ENCODE measurements around the gene EDEM3.
"Not testable (repeated sequence)": the region's sequence is repeated elsewhere in the genome, so short reads cannot be mapped to it uniquely, and the experiment has no call there.

EDEM3 gene

GRCh38 chr1:184783723-184784122 is 29.1 kb upstream of the EDEM3 start:
- H3K4me1 Mint-ChIP-seq, CTCF ChIA-PET, H3K36me3 Mint-ChIP-seq, H3K4me3 Mint-ChIP-seq, DNase-seq, H3K27me3 Mint-ChIP-seq, H3K27ac Mint-ChIP-seq: not testable (repeated sequence)
- peaks cover 26% of the 10 kb centered on the region for H3K9me3 Mint-ChIP-seq

GRCh38 chr1:184781941-184782340 is 27.3 kb upstream of the EDEM3 start:
- DNase-seq = no peak
- peaks cover 23% of the 10 kb centered on the region for H3K9me3 Mint-ChIP-seq
- peaks cover 10% of the 10 kb centered on the region for H3K36me3 Mint-ChIP-seq
- CTCF ChIA-PET = no interaction called here
- H3K4me1 Mint-ChIP-seq = peaks cover 2% of the 10 kb centered on the region
- no peaks in the 10 kb centered on the region for H3K27me3 Mint-ChIP-seq
- H3K4me3 Mint-ChIP-seq = no peak overlapping the region
- H3K27ac Mint-ChIP-seq = no peak overlapping the region

DNA sequence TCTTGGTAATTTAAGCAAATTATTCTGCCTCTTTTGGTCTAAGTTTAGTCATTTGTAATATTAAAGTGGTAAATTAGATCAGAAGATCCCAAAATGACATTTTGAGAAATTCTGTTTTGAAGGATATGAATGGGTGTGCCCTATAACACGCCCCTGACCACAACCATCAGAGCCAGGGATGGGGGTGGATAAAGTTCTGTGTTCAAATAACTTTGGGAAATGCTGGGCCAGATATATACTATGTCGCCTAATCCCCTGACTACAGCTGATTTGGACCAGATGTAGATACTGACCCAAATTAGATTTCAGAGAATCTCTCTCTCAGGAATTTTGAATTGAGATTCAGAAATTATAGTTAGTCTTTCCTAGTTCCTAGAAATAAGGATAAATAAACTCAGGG is 21.2 kb upstream of the EDEM3 start:
- Mint-ChIP-seq H3K36me3 (no peaks in the 10 kb centered on the region), H3K9me3 (no peaks in the 10 kb centered on the region), H3K4me3 (no peak overlapping the region), H3K27me3 (no peaks in the 10 kb centered on the region), H3K27ac (no peak overlapping the region), H3K4me1 (no peaks in the 10 kb centered on the region)
- no peak for DNase-seq
- CTCF ChIA-PET = interaction anchor here (1.2 kb wide), 1 partner anchor 29 kb away, joined by 3 read pairs; no protein-coding TSS in a partner anchor

- DNase-seq = no peak
- CTCF ChIA-PET = interaction anchor here (1.2 kb wide), 1 partner anchor 30 kb away, joined by 3 read pairs; no protein-coding TSS in a partner anchor
- no peaks in the 10 kb centered on the region for H3K36me3 Mint-ChIP-seq
- no peak overlapping the region for H3K27ac Mint-ChIP-seq
- H3K9me3 Mint-ChIP-seq = no peaks in the 10 kb centered on the region
- no peaks in the 10 kb centered on the region for H3K4me1 Mint-ChIP-seq
- no peaks in the 10 kb centered on the region for H3K27me3 Mint-ChIP-seq
- no peak overlapping the region for H3K4me3 Mint-ChIP-seq
These were observed 20.7 kb upstream of the EDEM3 start for GRCh38 chr1:184775329-184775728.

- Mint-ChIP-seq H3K4me1 (no peaks in the 10 kb centered on the region), H3K27me3 (no peaks in the 10 kb centered on the region), H3K9me3 (no peaks in the 10 kb centered on the region), H3K36me3 (no peaks in the 10 kb centered on the region), H3K4me3 (no peak overlapping the region), H3K27ac (no peak overlapping the region)
- no peak for DNase-seq
- CTCF ChIA-PET = no interaction called here
These were observed 19.2 kb upstream of the EDEM3 start for GRCh38 chr1:184773762-184774320.

GRCh38 chr1:184771190-184771691 is 16.6 kb upstream of the EDEM3 start:
- Mint-ChIP-seq H3K4me1 (no peaks in the 10 kb centered on the region), H3K9me3 (no peaks in the 10 kb centered on the region), H3K4me3 (no peak overlapping the region), H3K27ac (no peak overlapping the region), H3K27me3 (peaks cover 4% of the 10 kb centered on the region), H3K36me3 (no peaks in the 10 kb centered on the region)
- CTCF ChIA-PET = no interaction called here
- DNase-seq = no peak

DNA sequence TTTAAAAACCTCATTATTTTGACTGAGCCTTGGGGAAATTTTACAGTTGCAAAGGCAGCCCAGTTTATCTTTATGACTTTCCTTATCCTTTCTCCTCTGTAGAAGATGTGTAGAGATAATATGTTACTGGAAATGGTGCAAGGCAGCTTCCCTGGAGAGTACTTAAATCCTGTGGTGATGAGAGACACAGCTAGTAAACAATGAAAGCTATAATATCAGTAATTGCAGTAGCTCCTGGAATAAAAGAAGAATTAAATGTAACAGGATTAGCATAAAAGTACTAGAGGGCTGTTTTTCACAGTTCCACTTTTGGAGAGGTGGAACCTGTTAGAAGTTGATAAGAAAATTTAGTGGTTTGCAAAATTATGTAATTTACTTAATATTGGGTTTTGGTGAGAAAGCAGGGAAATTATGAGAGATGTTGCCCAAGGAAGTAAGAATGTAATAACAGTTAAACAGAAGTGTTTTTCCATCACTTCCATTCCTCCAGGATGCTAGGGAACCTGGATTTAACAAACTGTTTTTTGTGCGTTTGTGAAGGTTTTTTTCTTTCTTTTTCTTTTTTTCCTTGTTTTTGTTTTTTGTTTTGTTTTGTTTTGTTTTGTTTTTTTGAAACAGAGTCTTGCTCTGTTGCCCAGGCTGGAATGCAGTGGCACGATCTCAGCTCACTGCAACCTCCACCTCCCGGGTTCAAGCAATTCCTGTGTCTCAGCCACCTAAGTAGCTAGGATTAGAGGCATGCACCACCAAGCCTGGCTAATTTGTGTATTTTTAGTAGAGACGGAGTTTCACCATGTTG is 15.7 kb upstream of the EDEM3 start:
- Mint-ChIP-seq H3K9me3 (no peaks in the 10 kb centered on the region), H3K4me3 (no peak overlapping the region), H3K4me1 (no peaks in the 10 kb centered on the region), H3K27me3 (peaks cover 4% of the 10 kb centered on the region), H3K27ac (no peak overlapping the region), H3K36me3 (no peaks in the 10 kb centered on the region)
- DNase-seq = no peak
- CTCF ChIA-PET = no interaction called here

- CTCF ChIA-PET = no interaction called here
- Mint-ChIP-seq H3K4me3 (no peak overlapping the region), H3K27me3 (peaks cover 4% of the 10 kb centered on the region), H3K36me3 (no peaks in the 10 kb centered on the region), H3K4me1 (no peaks in the 10 kb centered on the region), H3K9me3 (no peaks in the 10 kb centered on the region), H3K27ac (no peak overlapping the region)
- no peak for DNase-seq
These were observed 14.6 kb upstream of the EDEM3 start for GRCh38 chr1:184769241-184769640.

DNA sequence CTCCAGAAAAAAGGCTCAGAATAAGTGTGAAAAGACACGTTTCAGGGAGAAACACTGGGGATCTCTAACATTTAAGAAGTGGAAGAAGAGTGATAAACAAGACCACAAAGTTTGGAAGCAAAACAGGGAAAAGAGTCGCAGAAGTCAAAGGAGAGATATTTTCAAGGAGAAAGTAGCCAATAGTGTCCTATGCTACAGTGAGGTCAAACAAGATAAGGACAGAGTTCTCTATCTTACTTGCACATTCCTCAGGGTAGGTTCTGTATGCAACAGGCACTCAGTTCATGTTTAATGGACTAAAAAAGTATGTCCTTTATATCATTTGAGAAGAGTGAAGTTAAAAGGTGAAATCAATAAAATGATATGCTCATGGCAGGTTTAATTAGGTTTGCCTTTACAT is 13.8 kb upstream of the EDEM3 start:
- Mint-ChIP-seq H3K9me3 (peaks cover under 1% of the 10 kb centered on the region), H3K27ac (no peak overlapping the region), H3K36me3 (no peaks in the 10 kb centered on the region), H3K4me1 (no peaks in the 10 kb centered on the region), H3K4me3 (no peak overlapping the region), H3K27me3 (peaks cover 4% of the 10 kb centered on the region)
- DNase-seq = no peak
- CTCF ChIA-PET = no interaction called here

- Mint-ChIP-seq H3K27ac (no peak overlapping the region), H3K27me3 (peaks cover 4% of the 10 kb centered on the region), H3K4me1 (no peaks in the 10 kb centered on the region), H3K4me3 (no peak overlapping the region), H3K9me3 (peaks cover 2% of the 10 kb centered on the region), H3K36me3 (no peaks in the 10 kb centered on the region)
- no peak for DNase-seq
- CTCF ChIA-PET = no interaction called here
These were observed 12.9 kb upstream of the EDEM3 start for GRCh38 chr1:184767591-184767990.

- CTCF ChIA-PET = no interaction called here
- H3K36me3 Mint-ChIP-seq = no peaks in the 10 kb centered on the region
- no peaks in the 10 kb centered on the region for H3K4me1 Mint-ChIP-seq
- H3K9me3 Mint-ChIP-seq = peaks cover 2% of the 10 kb centered on the region
- no peak for DNase-seq
- no peak overlapping the region for H3K27ac Mint-ChIP-seq
- peaks cover 8% of the 10 kb centered on the region for H3K27me3 Mint-ChIP-seq
- H3K4me3 Mint-ChIP-seq = no peak overlapping the region
These were observed 9.8 kb upstream of the EDEM3 start for GRCh38 chr1:184764483-184764882.

GRCh38 chr1:184763520-184763919 is 8.9 kb upstream of the EDEM3 start:
- H3K36me3 Mint-ChIP-seq, H3K27me3 Mint-ChIP-seq, H3K4me1 Mint-ChIP-seq, CTCF ChIA-PET, H3K9me3 Mint-ChIP-seq, H3K4me3 Mint-ChIP-seq, H3K27ac Mint-ChIP-seq, DNase-seq: not testable (repeated sequence)

DNA sequence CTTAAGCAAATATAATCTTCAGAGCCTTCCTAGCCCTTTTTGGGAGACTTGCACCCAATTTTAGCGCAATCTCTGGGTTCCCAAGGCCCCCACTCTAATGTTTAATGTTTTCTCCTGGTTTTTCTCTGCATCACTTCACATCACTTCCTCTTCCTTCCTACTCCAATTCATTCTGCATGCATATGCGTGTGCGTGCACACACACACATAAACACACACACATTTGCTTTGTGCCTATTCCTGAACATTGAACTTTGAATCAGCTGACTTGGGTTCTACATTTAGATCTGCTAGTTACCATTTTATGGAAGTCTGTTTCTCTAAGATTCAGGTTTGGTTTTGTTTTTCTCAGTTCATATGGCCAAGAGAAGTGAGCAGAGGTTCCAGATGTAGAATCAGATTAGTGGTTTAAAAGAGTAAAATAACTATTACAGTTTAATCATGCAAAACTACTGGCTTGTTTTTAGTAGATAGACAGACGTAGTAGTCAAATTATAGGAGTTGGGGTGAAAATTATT is 7.4 kb upstream of the EDEM3 start:
- H3K27me3 Mint-ChIP-seq = peaks cover 12% of the 10 kb centered on the region
- CTCF ChIA-PET = no interaction called here
- H3K4me3 Mint-ChIP-seq = no peak overlapping the region
- no peaks in the 10 kb centered on the region for H3K4me1 Mint-ChIP-seq
- no peaks in the 10 kb centered on the region for H3K36me3 Mint-ChIP-seq
- H3K27ac Mint-ChIP-seq = no peak overlapping the region
- no peak for DNase-seq
- H3K9me3 Mint-ChIP-seq = peaks cover 2% of the 10 kb centered on the region

- DNase-seq = no peak
- H3K4me3 Mint-ChIP-seq = no peak overlapping the region
- peaks cover 19% of the 10 kb centered on the region for H3K27me3 Mint-ChIP-seq
- H3K4me1 Mint-ChIP-seq = peaks cover 12% of the 10 kb centered on the region
- H3K9me3 Mint-ChIP-seq = peaks cover 2% of the 10 kb centered on the region
- no peak overlapping the region for H3K27ac Mint-ChIP-seq
- CTCF ChIA-PET = no interaction called here
- no peaks in the 10 kb centered on the region for H3K36me3 Mint-ChIP-seq
These were observed 5.0 kb upstream of the EDEM3 start for GRCh38 chr1:184759651-184760050.

DNA sequence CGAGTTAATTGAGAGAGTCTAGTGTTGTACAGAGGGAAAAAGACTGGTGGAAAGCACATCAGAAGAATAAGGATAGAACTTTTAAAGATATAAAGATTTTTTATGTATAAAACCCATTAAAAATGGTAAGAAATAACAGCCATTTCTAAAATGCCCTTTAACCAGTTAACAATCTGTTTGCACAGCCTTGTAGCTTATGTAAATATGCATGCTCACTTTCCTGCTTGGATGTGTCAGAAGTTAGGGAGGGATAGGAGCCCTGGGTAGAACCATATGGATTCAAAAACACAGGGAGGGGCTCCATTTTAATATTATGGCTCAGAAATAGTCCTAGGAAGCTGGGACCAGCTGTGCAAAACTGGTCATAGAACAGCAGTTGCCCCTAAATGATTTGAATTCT is 4.5 kb upstream of the EDEM3 start:
- Mint-ChIP-seq H3K4me3 (no peak overlapping the region), H3K27me3 (peaks cover 19% of the 10 kb centered on the region), H3K27ac (no peak overlapping the region), H3K4me1 (peaks cover 12% of the 10 kb centered on the region), H3K36me3 (no peaks in the 10 kb centered on the region), H3K9me3 (peaks cover 2% of the 10 kb centered on the region)
- no peak for DNase-seq
- CTCF ChIA-PET = interaction anchor here (0.7 kb wide), 1 partner anchor 18 kb away, joined by 3 read pairs; no protein-coding TSS in a partner anchor
